OCI-LY3 (cell line): ENCODE data around the gene RCAN3.
"Not testable (repeated sequence)": the region's sequence is repeated elsewhere in the genome, so short reads cannot be mapped to it uniquely, and the experiment has no call there.

ENCODE experiments used
- EZH2phosphoT487 ChIP-seq: fragments of 200-600 bp; shearing (Covaris generic); IDR thresholded peaks from 2 replicates; pipeline ENCODE4 v1.6.1; 2018; ENCODE audit warnings: antibody characterized with exemption, mixed run types, low read depth
- TF ChIP-seq, protein P1 (sequence below): fragments of 200-600, 300-600 bp; sonication (generic); IDR thresholded peaks from 2 replicates; pipeline ENCODE4 v1.5.1; 2014; ENCODE audit warnings: antibody characterized with exemption, low read length, low read depth

DNA sequence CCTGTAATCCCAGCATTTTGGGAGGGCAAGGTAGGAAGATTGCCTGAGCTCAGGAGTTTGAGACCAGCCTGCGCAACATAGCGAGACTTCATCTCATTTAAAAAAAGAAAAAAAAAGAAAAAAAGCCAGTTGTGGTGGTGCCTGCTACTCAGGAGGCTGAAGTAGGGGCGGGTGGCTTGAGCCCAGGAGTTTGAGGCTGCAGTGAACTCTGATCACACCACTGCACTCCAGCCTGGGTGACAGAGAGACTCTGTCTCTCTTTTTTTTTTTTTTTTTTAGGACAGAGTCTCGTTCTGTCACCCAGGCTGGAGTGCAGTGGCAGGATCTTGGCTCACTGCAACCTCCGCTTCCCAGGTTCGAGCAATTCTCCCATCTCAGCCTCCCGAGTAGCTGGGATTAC is 26.7 kb downstream of the RCAN3 start:
- TF ChIP-seq EZH2phosphoT487 = not testable (repeated sequence)
- TF ChIP-seq, protein P1, sequence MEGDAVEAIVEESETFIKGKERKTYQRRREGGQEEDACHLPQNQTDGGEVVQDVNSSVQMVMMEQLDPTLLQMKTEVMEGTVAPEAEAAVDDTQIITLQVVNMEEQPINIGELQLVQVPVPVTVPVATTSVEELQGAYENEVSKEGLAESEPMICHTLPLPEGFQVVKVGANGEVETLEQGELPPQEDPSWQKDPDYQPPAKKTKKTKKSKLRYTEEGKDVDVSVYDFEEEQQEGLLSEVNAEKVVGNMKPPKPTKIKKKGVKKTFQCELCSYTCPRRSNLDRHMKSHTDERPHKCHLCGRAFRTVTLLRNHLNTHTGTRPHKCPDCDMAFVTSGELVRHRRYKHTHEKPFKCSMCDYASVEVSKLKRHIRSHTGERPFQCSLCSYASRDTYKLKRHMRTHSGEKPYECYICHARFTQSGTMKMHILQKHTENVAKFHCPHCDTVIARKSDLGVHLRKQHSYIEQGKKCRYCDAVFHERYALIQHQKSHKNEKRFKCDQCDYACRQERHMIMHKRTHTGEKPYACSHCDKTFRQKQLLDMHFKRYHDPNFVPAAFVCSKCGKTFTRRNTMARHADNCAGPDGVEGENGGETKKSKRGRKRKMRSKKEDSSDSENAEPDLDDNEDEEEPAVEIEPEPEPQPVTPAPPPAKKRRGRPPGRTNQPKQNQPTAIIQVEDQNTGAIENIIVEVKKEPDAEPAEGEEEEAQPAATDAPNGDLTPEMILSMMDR = not testable (repeated sequence)
